Choroid plexus epithelial cell (primary cell): ENCODE measurements around the gene ADAMTS17.

Experiments
- DNase-seq: peaks from one replicate; pipeline ENCODE4 v3.0.0-alpha.2; 2010; ENCODE audit warnings: low read depth
- H3K4me3 ChIP-seq: 2 replicates; pipeline ENCODE4 v1.5.1; 2011; ENCODE audit warnings: low read depth, mild to moderate bottlenecking, control low read depth, low read length, moderate library complexity
- CTCF ChIP-seq: conservative IDR thresholded peaks from 2 replicates; pipeline ENCODE4 v1.5.1; 2011; ENCODE audit warnings: low read depth, mild to moderate bottlenecking, control low read depth, inconsistent platforms, low read length, moderate library complexity

ADAMTS17 gene

GRCh38 chr15:100174904-100175275 lies 166.9 kb downstream of the ADAMTS17 start:
- H3K4me3 ChIP-seq: no peak overlapping the region
- TF ChIP-seq CTCF: no peak
- DNase-seq: no peak

- DNase-seq: no peak
- no peak overlapping the region for H3K4me3 ChIP-seq
- no peak for TF ChIP-seq CTCF
These were observed 167.4 kb downstream of the ADAMTS17 start for GRCh38 chr15:100174159-100174903.

GRCh38 chr15:100172356-100173024 lies 169.3 kb downstream of the ADAMTS17 start:
- no peak for DNase-seq
- no peak for TF ChIP-seq CTCF
- H3K4me3 ChIP-seq: no peak overlapping the region

- no peak for DNase-seq
- no peak for TF ChIP-seq CTCF
These were observed 170.4 kb downstream of the ADAMTS17 start for GRCh38 chr15:100171411-100171810.

GRCh38 chr15:100170291-100171210 lies 171.2 kb downstream of the ADAMTS17 start:
- no peak for DNase-seq
- H3K4me3 ChIP-seq: no peak overlapping the region
- no peak for TF ChIP-seq CTCF

More at GRCh38 chr15:100171411-100171810, 170.4 kb downstream of the ADAMTS17 start:
- no peak overlapping the region for H3K4me3 ChIP-seq

GRCh38 chr15:100169615-100170290 lies 172.0 kb downstream of the ADAMTS17 start:
- DNase-seq: no peak
- no peak for TF ChIP-seq CTCF
- no peak overlapping the region for H3K4me3 ChIP-seq
